H9 (cell line): ENCODE results near the gene LYPD8. TPM values are rescaled to one million over a fixed set of nuclear protein-coding genes. Genes with fewer than 3 reads are reported as not detected.

Source experiments
- DNase-seq: peaks from one replicate; pipeline ENCODE4 v3.0.0-alpha.2; 2017
- H2AFZ ChIP-seq: one replicate; pipeline ENCODE4 v1.6.1; 2013; ENCODE audit warnings: mild to moderate bottlenecking, low read length, control low read depth, moderate library complexity
- H2AK5ac ChIP-seq: 2 replicates; pipeline ENCODE4 v1.6.1; 2013; ENCODE audit warnings: low read length, control low read depth, mixed read lengths; ENCODE audit not compliant: insufficient read length
- H2BK120ac ChIP-seq: one replicate; pipeline ENCODE4 v1.6.1; 2013; ENCODE audit warnings: low read depth, mild to moderate bottlenecking, low read length, control low read depth, inconsistent platforms; ENCODE audit not compliant: poor library complexity, severe bottlenecking
- H2BK12ac ChIP-seq: 2 replicates; pipeline ENCODE4 v1.6.1; 2013; ENCODE audit warnings: low read length, control low read depth, mixed read lengths, low read depth; ENCODE audit not compliant: insufficient read length
- H2BK15ac ChIP-seq: 2 replicates; pipeline ENCODE4 v1.6.1; 2013; ENCODE audit warnings: low read depth, low read length, control low read depth
- H2BK20ac ChIP-seq: one replicate; pipeline ENCODE4 v1.6.1; 2013; ENCODE audit warnings: low read depth, mild to moderate bottlenecking, low read length, control low read depth, inconsistent platforms; ENCODE audit not compliant: poor library complexity, severe bottlenecking
- H2BK5ac ChIP-seq: 2 replicates; pipeline ENCODE4 v1.6.1; 2013; ENCODE audit warnings: low read length, control low read depth, mixed read lengths; ENCODE audit not compliant: insufficient read length
- H3K14ac ChIP-seq: 2 replicates; pipeline ENCODE4 v1.6.1; 2013; ENCODE audit warnings: low read length, control low read depth; ENCODE audit not compliant: insufficient read depth
- H3K18ac ChIP-seq: 2 replicates; pipeline ENCODE4 v1.6.1; 2013; ENCODE audit warnings: low read depth, mild to moderate bottlenecking, mixed read lengths, low read length, control low read depth; ENCODE audit not compliant: insufficient read length
- H3K23ac ChIP-seq: 2 replicates; pipeline ENCODE4 v1.6.1; 2013; ENCODE audit warnings: low read length, control low read depth, mixed read lengths, low read depth; ENCODE audit not compliant: insufficient read length
- H3K23me2 ChIP-seq: 2 replicates; pipeline ENCODE4 v1.6.1; 2013; ENCODE audit warnings: low read depth, mild to moderate bottlenecking, mixed read lengths, low read length, control low read depth; ENCODE audit not compliant: insufficient read length, poor library complexity, severe bottlenecking
- H3K27ac ChIP-seq: 2 replicates; pipeline ENCODE4 v1.5.1; 2013; ENCODE audit warnings: low read length, control low read depth, mixed read lengths, low read depth; ENCODE audit not compliant: insufficient read length
- H3K27me3 ChIP-seq: 2 replicates; pipeline ENCODE4 v1.6.1; 2013; ENCODE audit warnings: low read length, control low read depth, inconsistent platforms; ENCODE audit not compliant: insufficient read depth
- H3K4ac ChIP-seq: 2 replicates; pipeline ENCODE4 v1.6.1; 2013; ENCODE audit warnings: low read depth, mild to moderate bottlenecking, control low read depth, inconsistent platforms, low read length, moderate library complexity
- H3K4me1 ChIP-seq: 2 replicates; pipeline ENCODE4 v1.6.1; 2013; ENCODE audit warnings: low read length, control low read depth, inconsistent platforms; ENCODE audit not compliant: insufficient read depth
- H3K4me2 ChIP-seq: 2 replicates; pipeline ENCODE4 v1.6.1; 2013; ENCODE audit warnings: low read length, control low read depth, mixed read lengths; ENCODE audit not compliant: insufficient read length, insufficient read depth
- H3K56ac ChIP-seq: 2 replicates; pipeline ENCODE4 v1.6.1; 2013; ENCODE audit warnings: low read depth, mild to moderate bottlenecking, mixed read lengths, low read length, control low read depth; ENCODE audit not compliant: insufficient read length
- H3K79me1 ChIP-seq: 2 replicates; pipeline ENCODE4 v1.6.1; 2013; ENCODE audit warnings: low read depth, mild to moderate bottlenecking, moderate library complexity, low read length, control low read depth, inconsistent platforms; ENCODE audit not compliant: insufficient read depth, poor library complexity, severe bottlenecking
- H3K79me2 ChIP-seq: 2 replicates; pipeline ENCODE4 v1.6.1; 2013; ENCODE audit warnings: low read length, control low read depth, inconsistent platforms; ENCODE audit not compliant: insufficient read depth
- H3K9ac ChIP-seq: 2 replicates; pipeline ENCODE4 v1.6.1; 2013; ENCODE audit warnings: low read length, control low read depth, mixed read lengths; ENCODE audit not compliant: insufficient read length; ENCODE audit errors: extremely low read depth
- H3K9me3 ChIP-seq: one replicate; pipeline ENCODE4 v1.6.1; 2013; ENCODE audit warnings: low read depth, low read length, inconsistent platforms; ENCODE audit not compliant: control insufficient read depth
- H3T11ph ChIP-seq: one replicate; pipeline ENCODE4 v1.6.1; 2013; ENCODE audit warnings: mild to moderate bottlenecking, low read length, control low read depth, inconsistent platforms
- H4K20me1 ChIP-seq: one replicate; pipeline ENCODE4 v1.6.1; 2013; ENCODE audit not compliant: control insufficient read depth, insufficient read length, insufficient read depth
- H4K5ac ChIP-seq: 2 replicates; pipeline ENCODE4 v1.6.1; 2013; ENCODE audit warnings: low read depth, mild to moderate bottlenecking, mixed read lengths, low read length, control low read depth; ENCODE audit not compliant: insufficient read length
- H4K8ac ChIP-seq: replicated peaks from 2 replicates; pipeline ENCODE4 v1.6.1; 2013; ENCODE audit warnings: low read length, control low read depth, mixed read lengths, low read depth; ENCODE audit not compliant: insufficient read length
- H4K91ac ChIP-seq: 2 replicates; pipeline ENCODE4 v1.6.1; 2013; ENCODE audit warnings: low read depth, mild to moderate bottlenecking, moderate library complexity, mixed read lengths, low read length, control low read depth; ENCODE audit not compliant: insufficient read length
- H3K27ac Mint-ChIP-seq, 3 experiments: 2 replicates in 2 of 3; 3 replicates in 1 of 3; pipeline ENCODE4 v1.8.0; 2020 to 2021; ENCODE audit warnings: mixed read lengths in 3 of 3, mild to moderate bottlenecking in 1 of 3, moderate library complexity in 1 of 3
- H3K27me3 Mint-ChIP-seq: 2 replicates; pipeline ENCODE4 v1.8.0; 2021; ENCODE audit warnings: low read depth, mild to moderate bottlenecking, moderate library complexity, mixed read lengths
- H3K36me3 Mint-ChIP-seq, 3 experiments: 2 replicates in 2 of 3; 3 replicates in 1 of 3; pipeline ENCODE4 v1.8.0; 2020 to 2021; ENCODE audit warnings: low read depth in 3 of 3, mixed read lengths in 3 of 3; ENCODE audit not compliant: insufficient read depth in 1 of 3
- H3K4me1 Mint-ChIP-seq, 2 experiments: 2 replicates each; pipeline ENCODE4 v1.8.0; 2020; ENCODE audit warnings: mixed read lengths in 2 of 2
- H3K4me3 Mint-ChIP-seq, 2 experiments: 2 replicates in 1 of 2; 3 replicates in 1 of 2; pipeline ENCODE4 v1.8.0; 2020 to 2021; ENCODE audit warnings: mild to moderate bottlenecking in 2 of 2, mixed read lengths in 2 of 2, moderate library complexity in 1 of 2
- H3K9me3 Mint-ChIP-seq, 2 experiments: 2 replicates in 1 of 2; 3 replicates in 1 of 2; pipeline ENCODE4 v1.8.0; 2020; ENCODE audit warnings: mild to moderate bottlenecking in 2 of 2, mixed read lengths in 2 of 2, moderate library complexity in 1 of 2
- WGBS: extraction: QIAGEN DNeasy Blood & Tissue Kit; methylation state at CpG from one replicate; pipeline ENCODE4 v1.1.7; 2013; ENCODE audit warnings: missing lambda C conversion rate, low lambda C conversion rate, mixed read lengths; ENCODE audit not compliant: insufficient read length; ENCODE audit errors: extremely low coverage; 5-methylcytosine and 5-hydroxymethylcytosine counted together
- total RNA-seq: library from RNA; stranded (reverse); gene quantifications from 2 replicates; pipeline ENCODE4 v1.2.1, GENCODE V29; 2021
- TF ChIP-seq, protein P1 (sequence below): fragments of 200-600 bp; sonication (generic); conservative IDR thresholded peaks from 3 replicates; pipeline ENCODE4 v1.8.0; 2021; ENCODE audit warnings: antibody characterized with exemption, mild to moderate bottlenecking

The LYPD8 gene
- total RNA-seq, 1 experiment from 2014 or later = not detected

DNA sequence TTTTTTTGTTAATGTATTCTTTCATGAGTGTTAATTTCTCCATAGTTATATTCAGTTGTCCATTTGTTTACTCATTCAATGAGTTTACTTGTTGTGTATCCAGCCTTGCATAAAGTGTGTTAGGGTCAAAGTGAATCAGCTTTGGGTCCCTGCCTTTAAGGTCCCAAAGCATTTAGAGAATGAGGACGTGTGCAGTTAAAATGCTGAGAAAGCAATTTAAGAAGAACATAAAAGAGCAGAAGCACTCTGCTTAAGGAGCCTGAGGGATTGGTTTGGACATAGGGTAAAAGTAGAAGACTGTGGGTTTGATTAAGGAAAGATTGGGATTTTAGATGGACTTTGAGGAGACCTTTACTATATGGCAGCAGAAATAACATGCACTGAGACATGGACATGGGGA is 56.5 kb downstream of the LYPD8 start:
- TF ChIP-seq, protein P1, sequence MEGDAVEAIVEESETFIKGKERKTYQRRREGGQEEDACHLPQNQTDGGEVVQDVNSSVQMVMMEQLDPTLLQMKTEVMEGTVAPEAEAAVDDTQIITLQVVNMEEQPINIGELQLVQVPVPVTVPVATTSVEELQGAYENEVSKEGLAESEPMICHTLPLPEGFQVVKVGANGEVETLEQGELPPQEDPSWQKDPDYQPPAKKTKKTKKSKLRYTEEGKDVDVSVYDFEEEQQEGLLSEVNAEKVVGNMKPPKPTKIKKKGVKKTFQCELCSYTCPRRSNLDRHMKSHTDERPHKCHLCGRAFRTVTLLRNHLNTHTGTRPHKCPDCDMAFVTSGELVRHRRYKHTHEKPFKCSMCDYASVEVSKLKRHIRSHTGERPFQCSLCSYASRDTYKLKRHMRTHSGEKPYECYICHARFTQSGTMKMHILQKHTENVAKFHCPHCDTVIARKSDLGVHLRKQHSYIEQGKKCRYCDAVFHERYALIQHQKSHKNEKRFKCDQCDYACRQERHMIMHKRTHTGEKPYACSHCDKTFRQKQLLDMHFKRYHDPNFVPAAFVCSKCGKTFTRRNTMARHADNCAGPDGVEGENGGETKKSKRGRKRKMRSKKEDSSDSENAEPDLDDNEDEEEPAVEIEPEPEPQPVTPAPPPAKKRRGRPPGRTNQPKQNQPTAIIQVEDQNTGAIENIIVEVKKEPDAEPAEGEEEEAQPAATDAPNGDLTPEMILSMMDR = no peak
- DNase-seq = no peak
- Mint-ChIP-seq H3K27me3 (no peaks in the 10 kb centered on the region), H3K4me1 (no peaks in the 10 kb centered on the region), H3K36me3 (peaks cover 4 to 16% (median 6%) of the 10 kb centered on the region in 3 experiments; a peak in 5 of 7 replicates), H3K4me3 (no peak overlapping the region), H3K27ac (no peak overlapping the region), H3K9me3 (peaks cover 60 to 64% of the 10 kb centered on the region in 2 experiments)
- Histone ChIP-seq H2BK15ac (no peak overlapping the region), H3K56ac (no peak overlapping the region), H3K9me3 (peaks cover 79% of the 10 kb centered on the region), H2BK5ac (no peak overlapping the region), H3K23ac (no peak overlapping the region), H3K79me1 (no peaks in the 10 kb centered on the region), H3K27me3 (no peaks in the 10 kb centered on the region), H3K23me2 (no peaks in the 10 kb centered on the region), H3K4me1 (no peaks in the 10 kb centered on the region), H3K18ac (no peak overlapping the region), H4K20me1 (no peaks in the 10 kb centered on the region), H2AK5ac (no peak overlapping the region), H2AFZ (no peak overlapping the region), H3T11ph (no peak overlapping the region), H2BK20ac (no peak overlapping the region), H3K4me2 (no peak overlapping the region), H4K8ac (no peak overlapping the region), H2BK120ac (no peak overlapping the region), H4K91ac (no peak overlapping the region), H2BK12ac (no peak overlapping the region), H3K14ac (no peak overlapping the region), H4K5ac (no peak overlapping the region), H3K27ac (no peak overlapping the region), H3K4ac (no peak overlapping the region), H3K9ac (no peak overlapping the region), H3K79me2 (no peaks in the 10 kb centered on the region)
- no CpG with 5 or more reads among the region's 1 CpG for WGBS
